ENCODE results near the gene HBP1. TPM values are rescaled to one million over a fixed set of nuclear protein-coding genes. Genes with fewer than 3 reads are reported as not detected.

HBP1 gene
- total and polyA plus RNA-seq, 2 donors (not counting 1 experiment from before 2014, with no cell fraction given): 47.2 to 127 TPM

DNA sequence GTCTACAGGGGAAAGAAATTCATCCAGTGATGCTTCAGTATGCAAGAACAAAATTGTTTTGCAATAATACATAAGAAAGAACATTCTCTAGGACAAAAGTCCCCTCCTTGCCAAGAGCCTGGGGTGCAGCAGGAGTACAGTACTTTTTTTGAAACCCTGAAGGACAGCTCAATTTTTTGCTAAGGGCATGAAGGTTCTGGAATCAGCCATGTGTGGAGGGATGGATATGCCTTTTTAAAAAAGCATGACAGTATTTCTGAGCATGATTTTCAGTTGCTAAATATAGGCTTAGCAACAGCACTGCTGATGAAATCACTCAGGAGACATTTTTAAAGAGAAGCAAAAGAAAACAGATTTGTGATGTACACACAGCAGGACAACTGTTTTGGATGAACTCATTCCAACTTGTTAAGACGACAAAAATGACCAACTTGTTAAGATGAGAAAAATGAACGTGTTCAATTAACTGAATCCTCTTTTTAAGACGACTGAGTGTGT lies 39.3 kb downstream of the HBP1 start:
- no peaks in the 10 kb centered on the region for H4K20me1 ChIP-seq (ENCODE audit: control insufficient read depth, insufficient read depth, low read length, poor library complexity, severe bottlenecking)
- CTCF ChIA-PET: interaction anchor here (0.6 kb wide), 1 partner anchor 305 kb away, joined by 3 read pairs; no protein-coding TSS in a partner anchor
- intact Hi-C loops (cut with micrococcal nuclease): no loop called here

DNA sequence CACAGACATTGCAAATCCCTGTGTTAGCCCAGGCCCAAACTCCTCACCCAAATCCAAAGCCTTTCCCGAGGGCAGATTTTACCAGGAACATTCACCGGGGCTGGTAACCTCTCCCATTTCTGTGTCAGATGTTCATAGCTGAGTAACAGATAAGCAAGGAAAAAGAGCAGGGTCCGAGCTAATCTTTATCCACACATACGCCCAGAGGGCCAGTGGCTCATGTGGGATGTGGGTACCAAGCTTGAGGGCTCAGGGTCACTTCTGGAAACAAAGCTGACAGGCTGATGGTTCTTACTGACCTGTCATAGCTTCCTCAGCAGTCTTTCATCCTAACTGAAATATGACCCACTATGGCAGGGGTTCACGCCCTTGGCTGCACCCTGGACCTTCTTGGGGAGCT lies 39.8 kb downstream of the HBP1 start:
- no peaks in the 10 kb centered on the region for H3K27me3 Mint-ChIP-seq
- CTCF ChIA-PET: no interaction called here
- no peaks in the 10 kb centered on the region for H4K20me1 ChIP-seq (ENCODE audit: control insufficient read depth, insufficient read depth, low read length, poor library complexity, severe bottlenecking)

More for the DNA sequence above, 39.3 kb downstream of the HBP1 start:
- no CpG with 5 or more reads among the region's 3 CpGs for WGBS (ENCODE audit: insufficient coverage)
- no peak overlapping the region for H3K4me3 Mint-ChIP-seq
- peak overlapping the region in 1 of 2 donors; percentile 16 for H3K27ac ChIP-seq (ENCODE audit: low read length in 2 of 2)
- H3K4me2 ChIP-seq (replicated peaks; ENCODE audit: low read depth, low read length, poor library complexity, severe bottlenecking): no peak overlapping the region
- H2AFZ ChIP-seq (ENCODE audit: insufficient read depth, low read depth, low read length, poor library complexity, severe bottlenecking): no peak overlapping the region
- H3K9ac ChIP-seq (ENCODE audit: low read length): no peak overlapping the region
- no peaks in the 10 kb centered on the region for H3K27me3 ChIP-seq (replicated peaks in 1 of 4; ENCODE audit: control extremely low read depth in 1 of 4, control insufficient read depth in 3 of 4, insufficient read depth in 4 of 4, low read length in 3 of 4)
- TF ChIP-seq EZH2 (IDR thresholded peaks at IDR 0.05; ENCODE audit: borderline replicate concordance, insufficient read depth, low read depth, low read length, poor library complexity, severe bottlenecking): no peak
- TF ChIP-seq, protein P1, sequence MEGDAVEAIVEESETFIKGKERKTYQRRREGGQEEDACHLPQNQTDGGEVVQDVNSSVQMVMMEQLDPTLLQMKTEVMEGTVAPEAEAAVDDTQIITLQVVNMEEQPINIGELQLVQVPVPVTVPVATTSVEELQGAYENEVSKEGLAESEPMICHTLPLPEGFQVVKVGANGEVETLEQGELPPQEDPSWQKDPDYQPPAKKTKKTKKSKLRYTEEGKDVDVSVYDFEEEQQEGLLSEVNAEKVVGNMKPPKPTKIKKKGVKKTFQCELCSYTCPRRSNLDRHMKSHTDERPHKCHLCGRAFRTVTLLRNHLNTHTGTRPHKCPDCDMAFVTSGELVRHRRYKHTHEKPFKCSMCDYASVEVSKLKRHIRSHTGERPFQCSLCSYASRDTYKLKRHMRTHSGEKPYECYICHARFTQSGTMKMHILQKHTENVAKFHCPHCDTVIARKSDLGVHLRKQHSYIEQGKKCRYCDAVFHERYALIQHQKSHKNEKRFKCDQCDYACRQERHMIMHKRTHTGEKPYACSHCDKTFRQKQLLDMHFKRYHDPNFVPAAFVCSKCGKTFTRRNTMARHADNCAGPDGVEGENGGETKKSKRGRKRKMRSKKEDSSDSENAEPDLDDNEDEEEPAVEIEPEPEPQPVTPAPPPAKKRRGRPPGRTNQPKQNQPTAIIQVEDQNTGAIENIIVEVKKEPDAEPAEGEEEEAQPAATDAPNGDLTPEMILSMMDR (IDR thresholded peaks at IDR 0.05): no peak
- DNase-seq (no peak), ATAC-seq (ENCODE audit: low read depth) (no peak)
- H3K4me1 Mint-ChIP-seq: no peaks in the 10 kb centered on the region
- no peaks in the 10 kb centered on the region for H3K9me3 Mint-ChIP-seq (ENCODE audit: insufficient read depth)
- H3K36me3 ChIP-seq (replicated peaks in 1 of 2; ENCODE audit: control extremely low read depth in 1 of 2, control insufficient read depth in 1 of 2, extremely low read depth in 1 of 2, insufficient read depth in 2 of 2, low read length in 1 of 2): peaks cover 0 to 58% of the 10 kb centered on the region in 2 experiments
- no peaks in the 10 kb centered on the region for H3K27me3 Mint-ChIP-seq
- H3K79me2 ChIP-seq (ENCODE audit: control insufficient read depth, insufficient read depth, low read length): no peaks in the 10 kb centered on the region
- POLR2A ChIA-PET: interaction anchor here (1.6 kb wide), 1 partner anchor 39 kb away, joined by 3 read pairs; no protein-coding TSS in a partner anchor
- H3K27ac Mint-ChIP-seq: peak overlapping the region; percentile 4
- no peaks in the 10 kb centered on the region for H3K4me1 ChIP-seq (ENCODE audit: control insufficient read depth in 2 of 2, insufficient read depth in 2 of 2, low read length in 2 of 2)
- peaks cover 0 to under 1% (median 0%) of the 10 kb centered on the region in 3 donors for H3K9me3 ChIP-seq (ENCODE audit: control extremely low read depth in 1 of 3, control insufficient read depth in 2 of 3, insufficient read depth in 1 of 3, low read length in 2 of 3)
- H3K4me3 ChIP-seq (ENCODE audit: control extremely low read depth in 1 of 5, extremely low read depth in 1 of 5, insufficient read depth in 1 of 5, low read depth in 2 of 5, low read length in 4 of 5): no peak overlapping the region

More for the DNA sequence above, 39.8 kb downstream of the HBP1 start:
- no peak overlapping the region for H3K4me3 ChIP-seq (ENCODE audit: control extremely low read depth in 1 of 5, extremely low read depth in 1 of 5, insufficient read depth in 1 of 5, low read depth in 2 of 5, low read length in 4 of 5)
- no peak for ATAC-seq (ENCODE audit: low read depth)
- Mint-ChIP-seq H3K27ac (no peak overlapping the region), H3K9me3 (ENCODE audit: insufficient read depth) (no peaks in the 10 kb centered on the region), H3K4me3 (no peak overlapping the region), H3K4me1 (no peaks in the 10 kb centered on the region)
- H3K36me3 ChIP-seq (replicated peaks in 1 of 2; ENCODE audit: control extremely low read depth in 1 of 2, control insufficient read depth in 1 of 2, extremely low read depth in 1 of 2, insufficient read depth in 2 of 2, low read length in 1 of 2): peaks cover 0 to 54% of the 10 kb centered on the region in 2 experiments
- H3K9me3 ChIP-seq (ENCODE audit: control extremely low read depth in 1 of 3, control insufficient read depth in 2 of 3, insufficient read depth in 1 of 3, low read length in 2 of 3): peaks cover 0 to 6% (median 1%) of the 10 kb centered on the region in 3 donors
- WGBS (ENCODE audit: insufficient coverage): 100% methylated on average over 2 of the region's 5 CpGs
- H3K4me1 ChIP-seq (ENCODE audit: control insufficient read depth in 2 of 2, insufficient read depth in 2 of 2, low read length in 2 of 2): no peaks in the 10 kb centered on the region
- intact Hi-C loops (cut with micrococcal nuclease): no loop called here
- DNase-seq: no peak
- TF ChIP-seq EZH2 (IDR thresholded peaks at IDR 0.05; ENCODE audit: borderline replicate concordance, insufficient read depth, low read depth, low read length, poor library complexity, severe bottlenecking): no peak
- TF ChIP-seq, protein P1 (IDR thresholded peaks at IDR 0.05): no peak
- H3K4me2 ChIP-seq (replicated peaks; ENCODE audit: low read depth, low read length, poor library complexity, severe bottlenecking): no peak overlapping the region
- POLR2A ChIA-PET: interaction anchor here (1.6 kb wide), 1 partner anchor 39 kb away, joined by 3 read pairs; no protein-coding TSS in a partner anchor
- H3K27ac ChIP-seq (ENCODE audit: low read length in 2 of 2): peak overlapping the region in 1 of 2 donors; percentile 16
- H3K79me2 ChIP-seq (ENCODE audit: control insufficient read depth, insufficient read depth, low read length): no peaks in the 10 kb centered on the region
- no peaks in the 10 kb centered on the region for H3K27me3 ChIP-seq (replicated peaks in 1 of 4; ENCODE audit: control extremely low read depth in 1 of 4, control insufficient read depth in 3 of 4, insufficient read depth in 4 of 4, low read length in 3 of 4)
- no peak overlapping the region for H2AFZ ChIP-seq (ENCODE audit: insufficient read depth, low read depth, low read length, poor library complexity, severe bottlenecking)
- no peak overlapping the region for H3K9ac ChIP-seq (ENCODE audit: low read length)

Measured in B cell (primary cell).